HG03108 (cell line): Measurements from ENCODE around the gene BBS10.
"Not testable (repeated sequence)": the region's sequence is repeated elsewhere in the genome, so short reads cannot be mapped to it uniquely, and the experiment has no call there.

Source experiments
- ATAC-seq: cut with Tn5 transposase; IDR thresholded peaks from one replicate; pipeline ENCODE4 v1.9.1; 2021; ENCODE audit warnings: moderate library complexity; ENCODE audit not compliant: unreplicated experiment

Gene BBS10

GRCh38 chr12:76332606-76333005 lies 15.6 kb downstream of the BBS10 start:
- no peak for ATAC-seq

- no peak for ATAC-seq
These were observed 18.6 kb downstream of the BBS10 start for GRCh38 chr12:76329606-76330005.

- ATAC-seq, result no peak
These were observed 19.1 kb downstream of the BBS10 start for GRCh38 chr12:76329159-76329558.

DNA sequence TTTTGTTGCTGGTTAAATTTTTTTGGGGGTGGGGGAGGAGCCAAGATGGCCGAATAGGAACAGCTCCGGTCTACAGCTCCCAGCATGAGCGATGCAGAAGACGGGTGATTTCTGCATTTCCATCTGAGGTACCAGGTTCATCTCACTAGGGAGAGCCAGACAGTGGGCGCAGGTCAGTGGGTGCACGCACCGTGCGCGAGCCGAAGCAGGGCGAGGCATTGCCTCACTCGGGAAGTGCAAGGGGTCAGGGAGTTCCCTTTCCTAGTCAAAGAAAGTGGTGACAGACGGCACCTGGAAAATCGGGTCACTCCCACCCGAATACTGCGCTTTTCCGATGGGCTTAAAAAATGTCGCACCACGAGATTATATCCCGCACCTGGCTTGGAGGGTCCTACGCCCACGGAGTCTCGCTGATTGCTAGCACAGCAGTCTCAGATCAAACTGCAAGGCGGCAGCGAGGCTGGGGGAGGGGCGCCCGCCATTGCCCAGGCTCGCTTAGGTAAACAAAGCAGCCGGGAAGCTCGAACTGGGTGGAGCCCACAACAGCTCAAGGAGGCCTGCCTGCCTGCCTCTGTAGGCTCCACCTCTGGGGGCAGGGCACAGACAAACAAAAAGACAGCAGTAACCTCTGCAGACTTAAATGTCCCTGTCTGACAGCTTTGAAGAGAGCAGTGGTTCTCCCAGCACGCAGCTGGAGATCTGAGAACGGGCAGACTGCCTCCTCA lies 28.5 kb downstream of the BBS10 start:
- ATAC-seq, result not testable (repeated sequence)

DNA sequence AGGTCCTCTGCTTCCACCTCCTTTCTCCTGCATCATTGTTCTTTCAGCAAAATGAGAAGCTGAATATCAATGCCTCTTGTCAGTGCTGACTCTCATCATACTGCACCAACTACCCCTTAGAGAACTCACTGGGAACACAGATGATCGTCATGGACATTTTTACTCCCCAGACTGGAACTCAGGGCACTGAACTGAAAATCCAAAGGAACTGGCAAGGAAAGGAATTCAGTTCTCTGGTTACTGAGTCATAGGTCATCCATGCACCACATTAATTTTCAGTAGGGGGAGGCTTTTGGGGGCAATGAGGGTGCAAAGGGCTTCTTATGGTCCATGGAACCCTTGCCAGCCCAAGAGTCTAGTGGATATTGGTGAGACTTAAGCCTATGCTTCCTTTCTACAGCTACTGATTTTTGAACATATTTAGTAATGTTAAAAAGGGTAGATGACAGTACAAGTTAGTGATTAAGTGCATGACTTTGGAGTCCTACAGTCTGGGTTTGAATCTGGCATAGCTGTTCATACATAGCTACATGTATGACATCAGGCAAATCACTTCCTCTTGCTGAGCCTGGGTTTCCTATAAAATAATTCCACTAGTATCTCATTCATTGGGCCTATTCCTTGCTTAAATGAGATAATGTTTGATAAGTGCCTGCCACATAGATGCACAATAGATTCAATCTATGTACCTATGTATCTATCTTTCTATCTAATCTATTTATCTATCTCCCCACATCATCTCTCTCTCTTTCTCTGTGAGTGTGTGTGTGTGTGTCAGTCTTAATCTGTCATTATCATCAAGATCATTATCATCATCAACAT lies 29.2 kb downstream of the BBS10 start:
- no peak for ATAC-seq

DNA sequence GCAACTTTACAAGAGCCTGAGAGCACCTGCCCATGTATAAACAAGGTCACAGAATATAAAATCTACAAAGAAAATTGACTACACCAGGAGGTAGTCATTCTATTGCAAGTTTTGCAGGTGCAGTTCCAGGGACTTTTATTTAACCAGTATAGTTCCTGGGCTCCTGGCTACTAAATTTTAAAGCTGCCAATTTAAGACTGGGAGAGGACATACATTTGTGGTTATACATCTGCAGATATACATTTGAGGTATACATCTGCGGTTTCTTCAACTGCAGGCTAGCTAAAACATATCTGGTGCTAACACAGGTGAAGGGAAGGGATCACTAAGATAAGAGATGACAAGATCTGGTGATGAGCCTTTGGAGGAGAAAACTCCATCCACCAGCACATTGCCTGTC lies 30.2 kb downstream of the BBS10 start:
- ATAC-seq, result no peak

DNA sequence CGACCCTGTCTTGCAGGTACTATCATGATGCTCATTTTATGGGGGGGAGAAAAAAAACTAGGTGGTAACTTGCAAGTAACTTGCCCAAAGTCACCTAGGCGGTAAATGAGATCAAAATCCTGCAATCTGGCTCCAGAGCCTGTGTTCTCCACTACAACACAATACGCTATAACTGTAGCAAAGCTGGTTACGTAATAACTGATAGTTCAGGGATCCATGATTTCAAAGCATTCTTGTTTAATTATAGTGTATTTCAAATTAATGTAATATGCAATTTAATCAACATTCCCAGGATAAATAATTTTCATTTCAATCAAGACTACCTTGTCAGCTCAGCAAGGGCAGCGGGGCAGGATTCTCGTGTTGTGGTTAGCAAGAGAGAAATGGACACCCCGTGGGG lies 31.7 kb downstream of the BBS10 start:
- ATAC-seq, result no peak

GRCh38 chr12:76313299-76313698 lies 34.9 kb downstream of the BBS10 start:
- no peak for ATAC-seq

GRCh38 chr12:76312315-76312714 lies 35.9 kb downstream of the BBS10 start:
- ATAC-seq, result no peak

- no peak for ATAC-seq
These were observed 36.4 kb downstream of the BBS10 start for GRCh38 chr12:76311796-76312195.

GRCh38 chr12:76310110-76310509 lies 38.1 kb downstream of the BBS10 start:
- ATAC-seq, result no peak

GRCh38 chr12:76308866-76309265 lies 39.3 kb downstream of the BBS10 start:
- ATAC-seq, result no peak

DNA sequence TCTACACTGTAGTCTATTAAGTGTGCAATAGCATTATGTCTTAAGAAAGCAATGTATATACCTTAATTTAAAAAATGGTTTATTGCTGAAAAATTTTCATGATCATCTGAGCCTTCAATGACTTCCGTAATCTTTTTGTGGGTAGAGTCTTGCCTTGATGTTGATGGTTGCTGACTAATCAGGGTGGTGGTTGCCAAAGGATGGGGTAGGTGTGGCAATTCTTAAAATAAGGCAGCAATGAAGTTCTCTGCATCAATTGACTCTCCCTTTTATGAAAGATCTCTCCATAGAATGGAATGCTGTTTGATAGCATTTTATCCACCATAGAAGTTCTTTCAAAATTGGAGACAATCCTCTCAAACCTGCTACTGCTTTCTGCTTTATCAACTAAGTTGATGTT lies 41.1 kb downstream of the BBS10 start:
- no peak for ATAC-seq

GRCh38 chr12:76303989-76304460 lies 44.2 kb downstream of the BBS10 start:
- no peak for ATAC-seq

GRCh38 chr12:76303365-76303764 lies 44.9 kb downstream of the BBS10 start:
- ATAC-seq, result no peak

- ATAC-seq, result no peak
These were observed 47.9 kb downstream of the BBS10 start for GRCh38 chr12:76300297-76300665.

- no peak for ATAC-seq
These were observed 48.5 kb downstream of the BBS10 start for GRCh38 chr12:76299536-76300296.
